B cell (primary cell): ENCODE data around the gene TFAP2D. TPM values are rescaled to one million over a fixed set of nuclear protein-coding genes. Genes with fewer than 3 reads are reported as not detected.

ENCODE experiments used
- ATAC-seq: fragments of 200-7000 bp; cut with Tn5 transposase; one replicate; pipeline ENCODE4 v1.10.0; 2021; ENCODE audit warnings: low read depth, mild to moderate bottlenecking, moderate number of reproducible peaks, moderate library complexity
- CTCF ChIA-PET: fragments of 350-600 bp; sonication (Branson Sonifier 250); formaldehyde crosslinking; loops from one replicate; lab custom pipeline; 2021; ENCODE audit warnings: antibody characterized with exemption, inconsistent platforms; lab: Charles Lee
- POLR2A ChIA-PET: fragments of 350-600 bp; sonication (Branson Sonifier 250); formaldehyde crosslinking; loops from one replicate; lab custom pipeline; 2021; ENCODE audit warnings: antibody characterized with exemption; lab: Charles Lee
- DNase-seq: peaks from one replicate; pipeline ENCODE4 v3.0.0; 2013
- H2AFZ ChIP-seq: 2 replicates; pipeline ENCODE4 v1.6.1; 2012; ENCODE audit warnings: mild to moderate bottlenecking, low read depth, low read length; ENCODE audit not compliant: insufficient read depth, poor library complexity, severe bottlenecking
- H3K27ac ChIP-seq, 2 donors: 1 replicate in 1 of 2; 2 replicates in 1 of 2; pipeline ENCODE4 v1.5.1; 2012 to 2013; ENCODE audit warnings: low read length in 2 of 2, mild to moderate bottlenecking in 2 of 2, moderate library complexity in 1 of 2
- H3K27me3 ChIP-seq, 4 experiments: fragments of 200-600 bp in 1 of 4; sonication (generic) in 1 of 4; replicated peaks in 1 of 4; 1 replicate in 2 of 4; 2 replicates in 2 of 4; pipeline versions ENCODE4 v1.6.1 to v1.7.0; 2013 to 2016; ENCODE audit warnings: low read length in 3 of 4, mild to moderate bottlenecking in 2 of 4, mixed read lengths in 1 of 4, moderate library complexity in 1 of 4; ENCODE audit not compliant: insufficient read depth in 4 of 4, control insufficient read depth in 3 of 4; ENCODE audit errors: control extremely low read depth in 1 of 4
- H3K36me3 ChIP-seq, 2 experiments: replicated peaks in 1 of 2; 1 replicate in 1 of 2; 2 replicates in 1 of 2; pipeline versions ENCODE4 v1.6.1 to v1.7.1; 2013; ENCODE audit warnings: low read length in 1 of 2; ENCODE audit not compliant: insufficient read depth in 2 of 2, control insufficient read depth in 1 of 2; ENCODE audit errors: control extremely low read depth in 1 of 2, extremely low read depth in 1 of 2
- H3K4me1 ChIP-seq, 2 donors: fragments of 200-600 bp in 1 of 2; sonication (generic) in 1 of 2; 1 replicate in 1 of 2; 2 replicates in 1 of 2; pipeline versions ENCODE4 v1.5.1 to v1.6.1; 2013 to 2017; ENCODE audit warnings: low read length in 2 of 2; ENCODE audit not compliant: control insufficient read depth in 2 of 2, insufficient read depth in 2 of 2
- H3K4me2 ChIP-seq: replicated peaks from 2 replicates; pipeline ENCODE3; 2012; ENCODE audit warnings: mild to moderate bottlenecking, low read depth, low read length; ENCODE audit not compliant: poor library complexity, severe bottlenecking
- H3K4me3 ChIP-seq, 5 experiments: fragments of 200-600 bp in 1 of 5; sonication (generic) in 1 of 5; 1 replicate in 3 of 5; 2 replicates in 2 of 5; pipeline versions ENCODE4 v1.5.1 to v1.7.0; 2011 to 2016; ENCODE audit warnings: low read length in 4 of 5, mild to moderate bottlenecking in 4 of 5, low read depth in 2 of 5, control low read depth in 1 of 5, moderate library complexity in 1 of 5; ENCODE audit not compliant: insufficient read depth in 1 of 5; ENCODE audit errors: control extremely low read depth in 1 of 5, extremely low read depth in 1 of 5
- H3K79me2 ChIP-seq: fragments of 200-600 bp; sonication (generic); one replicate; pipeline ENCODE4 v1.6.0; 2016; ENCODE audit warnings: low read length; ENCODE audit not compliant: control insufficient read depth, insufficient read depth
- H3K9ac ChIP-seq: fragments of 200-600 bp; sonication (generic); 2 replicates; pipeline ENCODE4 v1.6.1; 2017; ENCODE audit warnings: mild to moderate bottlenecking, low read length, moderate library complexity
- H3K9me3 ChIP-seq, 3 donors: one replicate each; pipeline versions ENCODE4 v1.6.1 to v1.7.1; 2013; ENCODE audit warnings: low read length in 2 of 3; ENCODE audit not compliant: control insufficient read depth in 2 of 3, insufficient read depth in 1 of 3; ENCODE audit errors: control extremely low read depth in 1 of 3
- H4K20me1 ChIP-seq: 2 replicates; pipeline ENCODE4 v1.6.0; 2012; ENCODE audit warnings: mild to moderate bottlenecking, low read length; ENCODE audit not compliant: insufficient read depth, control insufficient read depth, poor library complexity, severe bottlenecking
- H3K27ac Mint-ChIP-seq: one replicate; pipeline ENCODE4 v1.8.0; 2021; ENCODE audit warnings: mixed read lengths
- H3K27me3 Mint-ChIP-seq: one replicate; pipeline ENCODE4 v1.8.0; 2021; ENCODE audit warnings: mixed read lengths
- H3K4me1 Mint-ChIP-seq: one replicate; pipeline ENCODE4 v1.8.0; 2021; ENCODE audit warnings: mixed read lengths
- H3K4me3 Mint-ChIP-seq: one replicate; pipeline ENCODE4 v1.8.0; 2021; ENCODE audit warnings: mixed read lengths
- H3K9me3 Mint-ChIP-seq: one replicate; pipeline ENCODE4 v1.8.0; 2022; ENCODE audit warnings: mixed read lengths; ENCODE audit not compliant: insufficient read depth
- CTCF ChIP-seq: fragments of 200-600 bp; IDR thresholded peaks from one replicate; pipeline ENCODE4 v1.8.0; 2022; ENCODE audit warnings: antibody characterized with exemption, mild to moderate bottlenecking
- EZH2 ChIP-seq: IDR thresholded peaks from 2 replicates; pipeline ENCODE4 v1.6.1; 2012; ENCODE audit warnings: borderline replicate concordance, low read depth, mild to moderate bottlenecking, moderate library complexity, low read length; ENCODE audit not compliant: insufficient read depth, poor library complexity, severe bottlenecking
- WGBS: methylation state at CpG from one replicate; pipeline ENCODE4 v1.1.5; 2013; ENCODE audit warnings: missing lambda C conversion rate; ENCODE audit not compliant: insufficient coverage; 5-methylcytosine and 5-hydroxymethylcytosine counted together
- intact Hi-C: fragments of 100-400 bp; cut with micrococcal nuclease; formaldehyde crosslinking; loops from one replicate; pipeline ENCODE4 v1.10.0; 2022
- polyA plus RNA-seq: library from polyadenylated mRNA; depleted of rRNA; stranded (reverse); fragments of >200 nt; gene quantifications from 2 replicates; pipeline ENCODE4 v1.2.3, GENCODE V29; 2012
- total RNA-seq, 2 donors: library from RNA; stranded (reverse); fragments of 120-200 nt in 1 of 2; gene quantifications; 1 replicate in 1 of 2; 2 replicates in 1 of 2; pipeline versions ENCODE4 v1.2.3 to v1.2.4, GENCODE V29; 2013 to 2022

TFAP2D gene
- total and polyA plus RNA-seq, 2 donors (not counting 1 experiment from before 2014, with no cell fraction given), result not detected

- ATAC-seq (no peak), DNase-seq (no peak)
- Histone ChIP-seq H3K4me3 (no peak overlapping the region), H3K79me2 (no peaks in the 10 kb centered on the region), H3K4me1 (no peaks in the 10 kb centered on the region), H3K27me3 (peaks cover 0 to 30% (median 2%) of the 10 kb centered on the region in 4 experiments), H3K27ac (no peak overlapping the region), H2AFZ (no peak overlapping the region), H3K9me3 (peaks cover 0 to 17% (median 0%) of the 10 kb centered on the region in 3 donors), H4K20me1 (no peaks in the 10 kb centered on the region), H3K9ac (no peak overlapping the region), H3K36me3 (no peaks in the 10 kb centered on the region), H3K4me2 (no peak overlapping the region)
- no peak overlapping the region for H3K27ac Mint-ChIP-seq
- H3K27me3 Mint-ChIP-seq, result peaks cover 54% of the 10 kb centered on the region
- intact Hi-C loops, result no loop called here
- H3K9me3 Mint-ChIP-seq, result no peaks in the 10 kb centered on the region
- no peaks in the 10 kb centered on the region for H3K4me1 Mint-ChIP-seq
- TF ChIP-seq EZH2, result no peak
- TF ChIP-seq CTCF, result no peak
- H3K4me3 Mint-ChIP-seq, result no peak overlapping the region
- ChIA-PET POLR2A (no interaction called here), CTCF (no interaction called here)
- WGBS, result 20% methylated on average over 22 of the region's 27 CpGs
Observed at GRCh38 chr6:50707652-50708300, 5.5 kb upstream of the TFAP2D start.

- peaks cover 0 to 37% (median 2%) of the 10 kb centered on the region in 4 experiments for H3K27me3 ChIP-seq
- WGBS, result 10% methylated on average over 7 of the region's 22 CpGs
- no peak overlapping the region for H3K27ac Mint-ChIP-seq
Observed at GRCh38 chr6:50708664-50709365, 4.5 kb upstream of the TFAP2D start.

More at GRCh38 chr6:50708664-50709365, 4.5 kb upstream of the TFAP2D start:
- H3K79me2 ChIP-seq, result no peaks in the 10 kb centered on the region
- no peaks in the 10 kb centered on the region for H3K9me3 Mint-ChIP-seq
- peaks cover 0 to 17% (median 3%) of the 10 kb centered on the region in 3 donors for H3K9me3 ChIP-seq
- TF ChIP-seq CTCF (no peak), EZH2 (no peak)
- intact Hi-C loops, result no loop called here
- DNase-seq (no peak), ATAC-seq (no peak)
- ChIA-PET POLR2A (no interaction called here), CTCF (no interaction called here)
- no peaks in the 10 kb centered on the region for H4K20me1 ChIP-seq
- no peaks in the 10 kb centered on the region for H3K4me1 Mint-ChIP-seq
- H3K4me1 ChIP-seq, result no peaks in the 10 kb centered on the region
- no peak overlapping the region for H3K4me3 Mint-ChIP-seq
- H3K27me3 Mint-ChIP-seq, result peaks cover 60% of the 10 kb centered on the region
- H3K36me3 ChIP-seq, result no peaks in the 10 kb centered on the region
- H3K4me3 ChIP-seq, result no peak overlapping the region
- H3K27ac ChIP-seq, result no peak overlapping the region
- no peak overlapping the region for H2AFZ ChIP-seq
- H3K4me2 ChIP-seq, result no peak overlapping the region
- no peak overlapping the region for H3K9ac ChIP-seq
